ENCODE measurements around the gene TTC6.

The TTC6 gene

GRCh38 chr14:37637341-37637740 is 41.9 kb downstream of the TTC6 start:
- DNase-seq, result no peak

- DNase-seq, result no peak
Measured at GRCh38 chr14:37638599-37638998, 43.2 kb downstream of the TTC6 start.

- no peak for DNase-seq
Measured at GRCh38 chr14:37641117-37641516, 45.7 kb downstream of the TTC6 start.

GRCh38 chr14:37642125-37642524 is 46.7 kb downstream of the TTC6 start:
- DNase-seq, result no peak

GRCh38 chr14:37643701-37644100 is 48.3 kb downstream of the TTC6 start:
- DNase-seq, result no peak

All from T-helper 2 cell (primary cell).